Sciatic nerve (tissue), 2 donors: ENCODE measurements around the gene ORMDL1. TPM values are rescaled to one million over a fixed set of nuclear protein-coding genes. Genes with fewer than 3 reads are reported as not detected.

Experiments
- ATAC-seq: fragments of 200-7000 bp; cut with Tn5 transposase; one replicate; pipeline ENCODE4 v1.9.1; 2020; ENCODE audit warnings: mild to moderate bottlenecking, moderate library complexity
- DNase-seq: peaks from one replicate; pipeline ENCODE4 v3.0.0-alpha.2; 2020; ENCODE audit warnings: low spot score
- intact Hi-C: fragments of 100-400 bp; cut with DNase I; formaldehyde crosslinking; loops from one replicate; pipeline ENCODE4 v1.14.2; 2022
- total RNA-seq: library from RNA; stranded (reverse); fragmentation: NEBNext Ultra II Directional; extraction: Animal tissue kit (Norgen Biotek cat#: 25700); gene quantifications from one replicate; pipeline ENCODE4 v1.2.1, GENCODE V29; 2021
- donor health status: DM: no; HTN: no; CAD: no.
- donor health status: DM: no; HTN: no; CAD: no.

The ORMDL1 gene, protein sequence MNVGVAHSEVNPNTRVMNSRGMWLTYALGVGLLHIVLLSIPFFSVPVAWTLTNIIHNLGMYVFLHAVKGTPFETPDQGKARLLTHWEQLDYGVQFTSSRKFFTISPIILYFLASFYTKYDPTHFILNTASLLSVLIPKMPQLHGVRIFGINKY
- 52.9 TPM for total RNA-seq

DNA sequence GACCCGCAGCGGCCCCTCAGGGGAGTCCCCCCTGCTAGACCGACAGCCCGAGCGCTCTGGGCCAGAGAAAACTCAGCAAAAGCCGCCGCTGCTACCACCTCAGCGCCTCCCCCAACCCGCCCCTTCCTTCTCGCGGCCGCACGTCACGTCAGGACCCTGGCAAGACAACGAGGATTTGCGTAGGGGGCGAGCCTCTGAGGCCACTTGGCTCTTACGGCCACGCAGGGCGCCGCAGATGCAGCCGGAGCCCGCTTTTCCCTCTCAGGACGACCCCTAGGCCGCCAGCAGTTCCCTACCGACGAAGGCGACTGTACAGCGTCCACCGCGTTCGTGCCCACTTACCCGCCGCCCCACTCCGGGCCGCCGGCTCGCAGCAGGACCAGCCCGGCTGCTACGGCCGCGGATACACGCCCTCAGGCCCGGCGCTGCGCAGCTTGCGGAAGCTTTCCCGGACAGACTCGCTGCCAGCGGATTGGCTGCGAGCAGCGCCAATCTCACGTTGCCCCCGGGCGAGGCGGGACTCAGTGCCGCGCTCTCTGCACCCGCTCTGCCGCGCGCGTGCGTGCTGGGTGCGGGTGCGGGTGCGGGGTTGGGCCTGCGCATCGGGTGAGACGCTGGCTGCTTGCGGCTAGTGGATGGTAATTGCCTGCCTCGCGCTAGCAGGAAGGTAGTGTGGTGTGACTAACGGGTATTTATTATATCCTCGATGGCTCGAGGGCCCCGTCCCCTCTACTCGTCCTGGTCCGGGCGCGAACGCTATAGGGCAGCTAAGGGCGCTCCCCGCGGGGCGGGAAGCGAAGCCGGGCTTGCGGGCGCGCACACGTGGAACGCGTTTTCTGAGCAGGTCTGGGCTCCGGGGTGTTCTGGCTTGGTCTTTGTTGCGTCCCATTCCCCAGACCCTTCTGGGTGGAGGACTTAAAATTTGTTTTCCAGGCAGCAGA, at the start of gene ORMDL1, which contains the start of gene PMS1:
Gene ORMDL1, minus strand, starts transcription at position 413 of the 941 bp plus-strand sequence. CDS start 1,744 bp downstream, outside the sequence.
Gene PMS1, plus strand, starts transcription at position 524 of the 941 bp plus-strand sequence. CDS start 7,360 bp downstream, outside the sequence.
- DNase-seq: peak; percentile 96
- intact Hi-C loops: no loop called here
- peak; percentile 99 for ATAC-seq

DNA sequence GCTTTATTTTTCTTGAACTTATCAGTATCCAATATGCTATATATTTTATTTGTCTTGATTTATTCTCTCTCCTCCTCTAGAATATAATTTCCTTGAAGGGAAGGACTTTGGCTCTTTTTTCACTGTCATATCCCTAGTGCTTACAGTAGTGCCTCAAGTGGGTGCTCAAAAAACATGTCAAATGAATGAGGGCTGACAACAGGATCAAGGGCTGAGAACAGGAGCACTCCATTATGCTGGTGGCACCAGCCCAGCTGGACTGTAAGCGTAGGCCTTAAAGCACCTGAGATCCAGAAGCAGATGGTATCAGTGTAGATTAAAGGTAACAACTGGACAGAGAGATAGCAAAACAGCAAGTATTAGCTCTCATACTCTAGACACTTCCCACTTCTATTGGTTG, 46.4 kb upstream of the ORMDL1 start:
- intact Hi-C loops: no loop called here
- no peak for DNase-seq
- no peak for ATAC-seq

DNA sequence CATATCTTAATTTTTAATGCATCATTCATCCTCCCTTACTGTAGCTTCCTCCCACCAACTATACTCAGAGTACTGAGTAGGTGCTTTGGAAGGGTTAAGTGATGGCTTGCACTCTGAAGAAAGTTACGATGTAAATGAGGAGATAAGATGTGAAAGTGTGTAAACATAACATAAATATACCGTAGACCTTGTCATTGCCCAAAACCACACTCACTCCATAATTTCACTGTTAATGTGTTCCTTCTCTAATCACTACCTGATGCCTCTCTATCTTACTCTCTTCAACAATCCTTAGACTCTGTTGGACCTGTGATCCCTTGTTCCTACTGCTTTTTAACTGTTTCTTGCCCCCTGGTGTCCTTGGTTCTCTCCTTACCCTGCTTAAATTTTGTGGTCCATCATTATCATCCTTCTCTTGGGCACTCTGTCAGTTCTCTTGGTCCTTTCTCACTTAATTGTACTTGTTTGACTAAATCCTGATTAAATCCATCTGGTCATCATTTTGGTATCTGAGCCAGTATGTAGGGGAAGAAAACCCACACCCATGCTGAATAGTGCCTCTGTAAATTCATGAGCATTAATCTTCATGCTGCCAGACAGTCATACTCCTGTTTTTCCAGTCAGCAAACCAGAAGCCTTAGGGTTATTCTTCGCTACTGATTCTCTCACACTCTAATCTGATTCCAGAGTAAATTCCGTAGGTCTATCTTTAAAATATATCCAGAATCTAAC, 45.1 kb upstream of the ORMDL1 start:
- DNase-seq: no peak
- ATAC-seq: no peak
- intact Hi-C loops: no loop called here

DNA sequence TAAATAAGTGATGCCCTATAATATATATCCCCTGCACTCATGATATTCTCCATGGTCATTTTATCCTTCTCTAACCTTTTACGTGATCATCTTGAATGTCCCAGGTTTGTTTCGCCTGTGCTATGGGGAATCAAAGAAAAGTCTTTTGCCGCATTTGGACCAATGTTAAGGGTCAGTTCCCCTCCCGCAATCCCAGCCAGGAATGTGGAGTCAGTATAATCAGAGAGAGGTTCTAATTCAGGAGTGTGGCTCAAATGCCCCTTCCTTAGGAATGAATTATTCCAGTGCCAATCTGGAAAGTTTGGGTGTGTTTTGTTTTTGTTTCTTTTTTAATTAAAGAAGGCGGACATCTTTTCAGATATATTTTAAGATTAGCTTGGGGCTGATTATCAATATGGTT, 41.9 kb upstream of the ORMDL1 start:
- intact Hi-C loops: no loop called here
- no peak for ATAC-seq

DNA sequence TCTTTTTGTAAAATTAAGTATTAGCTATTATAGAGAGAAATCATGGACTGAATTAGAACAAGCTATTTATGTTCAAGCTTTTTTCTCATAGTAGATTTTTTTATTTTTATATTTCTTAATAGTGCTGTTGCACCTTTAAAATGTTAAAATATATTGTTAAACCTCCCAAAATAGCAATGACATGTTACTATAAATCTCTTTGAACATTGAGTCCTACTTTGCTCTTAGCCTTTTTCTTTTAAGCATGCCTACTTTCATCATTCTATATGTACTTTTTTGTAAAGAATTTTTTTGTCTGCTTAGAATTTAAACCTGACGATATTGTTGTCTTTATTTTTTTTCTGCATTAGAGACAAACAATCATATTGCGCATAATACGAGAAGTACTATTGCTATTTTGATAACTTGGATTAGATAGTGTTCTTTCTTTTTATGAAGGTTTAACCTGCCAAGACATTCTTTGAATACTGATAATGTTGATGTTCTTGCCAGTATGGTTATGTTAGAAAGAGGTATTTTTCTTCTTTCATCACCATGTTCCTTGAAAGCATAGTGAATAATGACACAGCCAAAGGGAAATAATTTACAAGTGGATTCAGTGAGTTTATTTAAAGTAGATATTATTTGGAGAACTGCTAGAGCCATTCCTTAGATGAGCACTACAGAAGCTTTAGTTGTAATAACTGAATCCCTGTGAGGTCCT, 40.7 kb upstream of the ORMDL1 start:
- ATAC-seq (no peak), DNase-seq (no peak)
- intact Hi-C loops: no loop called here

More for the DNA sequence above, 41.9 kb upstream of the ORMDL1 start:
- DNase-seq: no peak

DNA sequence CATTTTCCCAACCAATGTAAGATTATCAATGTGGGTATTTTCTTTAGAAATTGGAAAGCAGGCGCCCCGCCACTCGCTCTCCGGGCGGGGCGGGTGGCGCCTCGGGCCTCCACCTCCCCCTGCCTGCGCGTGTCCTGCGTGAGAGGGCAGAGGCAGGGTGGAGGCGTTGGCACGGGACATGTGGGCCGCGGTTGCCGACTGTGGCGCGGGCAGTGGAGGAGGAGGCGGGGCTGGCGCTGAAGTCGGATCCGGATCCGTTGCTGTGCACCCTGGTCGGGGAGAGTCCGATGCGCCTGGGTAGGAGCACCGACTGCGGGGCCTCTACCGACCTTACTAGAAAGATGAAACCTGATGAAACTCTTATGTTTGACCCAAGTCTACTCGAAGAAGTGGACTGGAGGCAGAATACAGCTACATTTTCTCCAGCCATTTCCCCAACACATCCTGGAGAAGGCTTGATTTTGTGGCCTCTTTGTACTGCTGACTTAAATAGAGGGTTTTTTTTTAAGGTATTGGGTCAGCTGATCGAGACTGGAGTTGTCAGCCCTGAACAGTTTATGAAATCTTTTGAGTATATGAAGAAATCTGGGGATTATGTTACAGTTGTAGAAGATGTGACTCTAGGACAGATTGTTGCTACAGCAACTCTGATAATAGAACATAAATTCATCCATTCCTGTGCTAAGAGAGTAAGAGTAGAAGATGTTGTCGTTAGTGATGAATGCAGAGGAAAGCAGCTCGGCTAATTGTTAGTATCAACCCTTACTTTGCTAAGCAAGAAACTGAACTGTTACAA, 38.0 kb upstream of the ORMDL1 start:
- DNase-seq (no peak), ATAC-seq (no peak)
- intact Hi-C loops: no loop called here

DNA sequence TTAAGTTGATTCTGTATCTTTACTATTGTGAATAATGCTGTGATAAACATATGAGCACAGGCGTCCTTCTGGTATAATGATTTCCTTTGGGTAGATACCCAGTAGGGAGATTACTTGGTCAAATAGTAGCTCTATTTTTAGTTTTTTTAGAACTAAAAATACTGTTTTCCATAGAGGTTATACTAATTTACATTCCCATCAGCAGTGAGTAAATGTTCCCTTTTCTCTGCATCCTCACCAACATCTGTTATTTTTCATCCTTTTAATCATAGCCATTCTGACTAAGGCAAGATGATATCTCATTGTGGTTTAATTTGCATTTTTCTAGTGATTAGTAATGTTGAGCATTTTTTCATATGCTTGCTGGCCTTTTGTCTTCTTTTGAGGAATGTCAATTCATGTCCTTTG, 35.2 kb upstream of the ORMDL1 start:
- intact Hi-C loops: no loop called here
- DNase-seq: no peak
- ATAC-seq: no peak

DNA sequence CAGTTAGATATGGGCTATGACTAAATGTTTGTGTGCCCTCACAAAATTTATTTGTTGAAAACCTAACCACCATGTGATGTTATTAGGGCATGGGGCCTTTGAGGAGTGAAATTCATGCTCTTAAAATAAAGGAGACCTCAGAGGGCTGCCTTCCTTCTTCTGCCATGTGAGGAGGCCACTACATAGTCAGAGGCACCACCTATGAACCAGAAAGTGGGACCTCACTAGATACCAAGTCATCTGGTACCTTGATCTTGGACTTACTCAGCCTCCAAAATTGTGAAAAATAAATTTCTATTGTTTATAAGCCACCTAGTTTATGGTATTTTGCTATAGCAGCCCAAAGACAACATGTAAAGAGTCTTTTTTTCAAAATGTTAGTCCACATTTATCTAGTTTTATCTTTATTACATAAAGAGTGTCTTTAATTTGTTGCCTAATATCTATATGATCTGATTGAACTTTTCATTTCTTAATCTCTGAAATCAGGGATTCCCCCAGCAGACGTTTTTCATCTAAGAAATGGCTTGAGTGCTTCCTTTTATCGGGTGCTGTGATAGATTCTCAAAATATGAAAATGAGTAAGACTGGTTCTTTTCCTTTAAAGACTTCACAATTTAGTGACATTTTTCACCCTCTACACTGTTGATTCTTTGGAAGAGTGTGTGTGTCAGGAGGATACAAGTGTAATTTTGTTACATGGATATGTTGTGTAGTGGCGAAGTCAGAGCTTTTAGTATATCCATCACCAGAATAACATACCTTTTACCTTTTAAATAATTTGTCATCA, 34.3 kb upstream of the ORMDL1 start:
- DNase-seq (no peak), ATAC-seq (no peak)
- intact Hi-C loops: no loop called here

DNA sequence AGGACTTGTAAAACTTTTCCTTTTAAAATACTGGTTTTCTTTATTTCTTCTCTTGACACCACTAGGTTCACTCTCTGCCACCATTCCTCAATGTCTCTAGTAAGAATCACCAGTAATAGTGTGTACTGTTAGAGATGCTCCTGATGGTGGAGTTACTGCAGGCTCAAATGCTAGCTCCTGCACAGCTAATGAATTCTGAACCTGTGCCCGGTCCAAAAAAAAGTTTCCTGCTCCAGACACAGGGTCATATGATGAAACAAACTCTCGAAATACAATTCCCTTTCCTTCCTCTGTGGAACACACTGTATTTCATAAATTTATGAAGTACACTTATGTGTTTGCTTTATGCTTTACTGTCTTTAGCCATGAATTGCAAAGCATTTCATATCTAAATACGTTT, 19.3 kb upstream of the ORMDL1 start:
- DNase-seq: no peak
- no peak for ATAC-seq
- intact Hi-C loops: no loop called here

DNA sequence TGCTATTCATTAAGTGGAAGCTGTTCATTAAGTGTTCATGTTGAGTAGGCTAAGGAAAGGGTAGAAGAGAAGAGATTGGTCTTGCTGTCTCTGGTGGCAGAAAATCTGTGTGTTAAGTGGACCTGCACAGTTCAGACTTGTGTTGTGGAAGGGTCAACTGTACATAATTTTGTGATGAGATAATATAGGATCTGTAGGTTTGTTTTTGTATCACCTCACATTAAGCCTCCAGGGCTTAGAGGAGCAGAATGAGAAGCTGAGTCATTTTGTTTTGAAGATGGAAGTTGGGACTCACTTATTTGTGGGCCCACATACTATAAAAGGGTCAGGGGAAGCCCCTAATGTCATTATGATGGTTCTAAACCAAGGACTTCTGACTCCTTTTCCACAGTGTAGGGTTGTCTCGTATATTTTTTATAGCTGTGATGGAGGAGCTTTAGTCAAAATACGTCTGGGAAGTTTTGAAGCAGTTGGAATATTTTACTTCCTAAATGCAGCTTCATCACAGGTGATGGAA, 18.3 kb upstream of the ORMDL1 start:
- no peak for DNase-seq
- no peak for ATAC-seq
- intact Hi-C loops: no loop called here

DNA sequence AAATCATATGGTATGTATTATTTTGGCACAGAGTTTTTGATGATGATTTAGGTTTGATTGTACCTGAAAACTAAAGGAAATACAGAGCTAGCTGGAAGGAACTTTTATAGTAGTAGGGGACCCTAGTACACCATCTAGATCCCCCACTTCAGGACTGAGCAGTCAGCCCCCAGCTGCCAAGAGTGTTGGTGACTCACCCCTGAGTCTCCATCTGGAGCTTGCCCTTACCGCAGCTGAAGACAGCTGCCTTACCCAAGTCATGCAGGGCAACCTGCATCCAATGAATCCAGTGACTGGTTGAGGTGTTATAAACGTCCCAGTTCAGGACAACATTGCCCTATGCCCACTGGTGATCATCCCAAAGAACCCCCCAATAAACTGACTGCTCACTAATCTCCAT, 15.4 kb upstream of the ORMDL1 start:
- intact Hi-C loops: no loop called here
- ATAC-seq (no peak), DNase-seq (no peak)

DNA sequence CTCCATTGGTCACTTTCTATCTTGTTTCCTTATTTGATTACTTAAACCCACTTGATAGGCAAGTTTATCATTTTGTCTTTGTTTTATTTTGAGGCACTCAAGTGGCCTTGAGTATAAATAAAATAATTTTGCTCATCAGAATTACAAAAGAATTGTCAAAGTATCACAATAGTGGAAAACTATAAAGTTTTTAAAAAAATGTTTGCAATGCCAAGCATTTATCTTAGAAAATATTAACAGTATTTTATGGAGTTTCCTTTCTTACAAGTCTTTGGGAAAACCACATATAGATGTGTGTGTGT, 14.8 kb upstream of the ORMDL1 start:
- DNase-seq (no peak), ATAC-seq (no peak)
- intact Hi-C loops: no loop called here

DNA sequence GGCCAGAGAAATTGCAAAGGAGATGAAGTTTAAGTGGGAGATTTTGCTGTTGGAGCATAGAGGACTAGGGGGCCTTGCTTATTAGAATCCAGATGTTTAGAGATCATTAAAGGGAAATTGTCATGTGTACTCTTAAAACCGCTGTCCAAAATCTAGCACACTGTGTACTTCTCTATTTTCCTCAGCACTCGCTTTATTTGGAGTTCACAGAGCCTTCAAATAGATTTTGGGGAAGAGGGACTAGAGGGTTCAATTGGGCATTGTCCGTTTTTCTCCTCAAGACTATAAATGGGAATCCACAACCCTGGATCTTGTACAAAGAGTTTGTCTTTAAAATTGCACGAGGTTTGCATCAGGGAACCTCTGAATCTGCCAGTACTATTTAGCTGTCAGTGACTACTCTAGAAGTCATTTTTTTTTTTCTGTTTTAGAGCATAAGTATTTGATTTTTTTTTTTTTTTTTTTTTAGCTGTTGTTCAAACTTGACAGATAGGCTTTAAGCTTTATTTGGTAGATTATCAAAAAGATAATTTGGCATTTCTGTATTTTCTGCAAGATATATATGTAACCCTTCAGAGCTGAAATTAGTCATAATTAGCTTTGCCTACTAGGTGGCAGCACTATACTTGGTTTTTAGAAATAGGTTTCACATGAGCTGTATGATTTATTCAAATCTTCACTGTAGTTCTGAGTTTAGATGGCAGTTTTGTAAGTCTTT, 14.3 kb upstream of the ORMDL1 start:
- peak; percentile 63 for ATAC-seq
- DNase-seq: no peak
- intact Hi-C loops: no loop called here

DNA sequence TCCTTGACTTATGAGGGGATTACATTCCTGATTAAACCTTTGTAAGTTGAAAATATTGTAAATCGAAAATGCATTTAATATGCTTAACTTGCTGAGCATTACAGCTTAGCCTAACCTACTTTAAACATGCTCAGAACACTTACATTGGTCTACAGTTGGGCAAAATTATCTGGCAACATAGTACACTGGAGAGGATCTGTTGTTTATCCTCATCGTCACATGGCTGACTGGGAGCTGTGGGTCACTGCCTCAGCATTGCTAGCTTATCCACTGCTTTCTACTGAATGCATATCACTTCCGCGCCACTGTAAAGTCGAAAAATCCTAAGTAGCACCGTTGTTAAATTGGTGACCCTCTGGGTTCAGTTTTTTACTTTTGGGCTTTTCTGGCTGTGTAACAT, 13.8 kb upstream of the ORMDL1 start:
- intact Hi-C loops: no loop called here
- ATAC-seq (no peak), DNase-seq (no peak)

DNA sequence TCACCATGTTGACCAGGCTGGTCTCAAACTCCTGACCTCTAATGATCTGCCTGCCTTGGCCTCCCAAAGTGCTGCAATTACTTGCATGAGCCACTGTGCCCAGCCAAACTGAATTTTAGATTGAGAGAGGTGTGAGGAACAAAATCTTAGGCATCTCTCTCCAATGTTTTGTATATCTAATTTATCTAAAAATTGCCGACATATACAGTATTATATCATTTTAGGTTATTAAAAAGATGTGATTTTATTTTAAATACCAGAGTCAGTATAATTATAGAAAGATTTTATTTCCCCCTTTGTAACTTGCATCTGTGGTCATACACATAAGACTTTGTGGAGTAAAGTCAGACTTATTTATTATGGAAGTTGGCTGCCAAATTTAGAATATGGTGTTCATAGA, 10.2 kb upstream of the ORMDL1 start:
- intact Hi-C loops: no loop called here
- no peak for DNase-seq

DNA sequence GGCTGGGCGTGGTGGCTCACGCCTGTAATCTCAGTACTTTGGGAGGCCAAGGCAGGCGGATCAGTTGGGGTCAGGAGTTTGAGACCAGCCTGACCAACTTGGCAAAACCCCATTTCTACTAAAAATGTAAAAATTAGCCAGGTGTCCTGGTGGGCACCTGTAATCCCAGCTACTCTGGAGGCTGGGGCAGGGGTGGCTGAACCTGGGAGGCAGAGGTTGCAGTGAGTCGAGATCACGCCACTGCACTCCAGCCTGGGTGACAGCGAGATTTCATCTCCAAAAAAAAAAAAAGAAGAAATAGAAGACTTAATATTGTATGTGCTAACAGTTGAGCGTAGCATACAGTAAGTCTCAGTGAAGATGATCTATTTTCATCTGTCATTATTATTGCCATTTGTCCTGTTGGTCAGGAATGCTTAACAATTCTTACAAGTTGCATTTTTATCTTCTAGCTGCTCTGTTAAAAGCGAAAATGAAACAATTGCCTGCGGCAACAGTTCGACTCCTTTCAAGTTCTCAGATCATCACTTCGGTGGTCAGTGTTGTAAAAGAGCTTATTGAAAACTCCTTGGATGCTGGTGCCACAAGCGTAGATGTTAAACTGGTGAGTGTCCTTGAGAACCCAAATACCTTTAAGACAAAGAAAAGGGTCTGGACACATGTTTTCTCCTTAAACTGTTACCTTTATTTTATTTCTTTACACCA, 7.4 kb upstream of the ORMDL1 start:
- no peak for DNase-seq
- intact Hi-C loops: no loop called here
- no peak for ATAC-seq

More for the DNA sequence above, 10.2 kb upstream of the ORMDL1 start:
- ATAC-seq: no peak
